Bronchial epithelial cell (primary cell): ENCODE data around the gene STN1. TPM values are rescaled to one million over a fixed set of nuclear protein-coding genes. Genes with fewer than 3 reads are reported as not detected.

Source experiments
- DNase-seq: peaks from one replicate; pipeline ENCODE4 v3.0.0-alpha.2; 2010; ENCODE audit warnings: low read depth
- FAIRE-seq: peaks from 2 replicates; lab custom pipeline; 2011; peaks lifted over from hg19 to GRCh38; lab: Jason Lieb, UNC
- H3K27me3 ChIP-seq: 2 replicates; pipeline ENCODE4 v1.5.1; 2011; ENCODE audit warnings: low read length; ENCODE audit not compliant: control insufficient read depth, insufficient read depth
- H3K36me3 ChIP-seq: 2 replicates; pipeline ENCODE4 v1.5.1; 2011; ENCODE audit warnings: low read length; ENCODE audit not compliant: control insufficient read depth, insufficient read depth
- H3K4me3 ChIP-seq: 2 replicates; pipeline ENCODE4 v1.5.1; 2011; ENCODE audit warnings: mild to moderate bottlenecking, low read depth, low read length, control low read depth
- CTCF ChIP-seq: IDR thresholded peaks from 2 replicates; pipeline ENCODE4 v1.5.1; 2011; ENCODE audit warnings: mild to moderate bottlenecking, moderate library complexity, low read length, control low read depth, inconsistent platforms; ENCODE audit not compliant: insufficient read depth, severe bottlenecking
- total RNA-seq: library from RNA; depleted of rRNA; stranded (reverse); fragments of >200 nt; gene quantifications from 2 replicates; pipeline ENCODE4 v1.2.1, GENCODE V29; 2014

STN1 gene, protein sequence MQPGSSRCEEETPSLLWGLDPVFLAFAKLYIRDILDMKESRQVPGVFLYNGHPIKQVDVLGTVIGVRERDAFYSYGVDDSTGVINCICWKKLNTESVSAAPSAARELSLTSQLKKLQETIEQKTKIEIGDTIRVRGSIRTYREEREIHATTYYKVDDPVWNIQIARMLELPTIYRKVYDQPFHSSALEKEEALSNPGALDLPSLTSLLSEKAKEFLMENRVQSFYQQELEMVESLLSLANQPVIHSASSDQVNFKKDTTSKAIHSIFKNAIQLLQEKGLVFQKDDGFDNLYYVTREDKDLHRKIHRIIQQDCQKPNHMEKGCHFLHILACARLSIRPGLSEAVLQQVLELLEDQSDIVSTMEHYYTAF
- 40.7 and 67.7 TPM in 2 replicates for total RNA-seq

DNA sequence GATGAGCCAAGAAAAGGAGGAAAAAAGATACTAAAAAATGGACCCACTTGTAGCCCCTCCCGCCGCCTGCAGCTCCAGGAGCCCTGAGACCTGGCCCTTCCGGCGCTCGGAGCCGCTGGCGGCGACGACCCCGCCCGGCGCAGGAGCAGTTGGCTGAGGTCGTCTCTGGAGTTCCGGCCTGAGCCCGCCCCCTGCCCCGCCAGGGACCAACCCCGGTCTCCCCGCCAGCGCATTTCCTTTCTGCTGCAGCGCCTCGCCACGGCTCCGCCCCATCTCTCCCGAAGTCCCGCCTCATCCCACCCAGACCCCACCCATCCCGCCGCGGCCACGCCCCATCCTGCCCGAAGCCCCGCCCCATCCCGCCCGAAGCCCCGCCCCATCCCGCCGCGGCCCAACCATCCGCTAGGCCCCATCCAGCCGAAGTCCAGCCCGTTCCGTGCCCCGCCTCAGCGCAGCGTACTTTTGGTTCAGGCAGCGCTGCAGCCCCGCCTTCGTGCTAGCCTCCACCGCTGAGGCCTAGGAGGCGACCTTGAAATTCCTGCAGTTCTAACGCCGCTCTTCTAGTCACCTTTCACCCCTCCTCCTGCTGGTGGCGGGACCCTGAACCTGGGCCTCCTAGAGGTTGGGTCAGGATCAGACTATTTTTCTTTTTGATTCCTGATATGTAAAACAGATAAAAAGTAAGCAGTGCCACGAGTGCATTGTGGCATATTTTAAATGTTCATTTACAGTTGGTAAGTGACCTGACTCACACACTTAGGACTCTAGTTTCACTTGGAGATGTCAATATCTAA, at the start of gene STN1:
Gene STN1 (minus strand): TSS at position 132 of the 794 bp plus-strand sequence. CDS start 590 bp downstream, outside the sequence.
- Histone ChIP-seq H3K4me3 (peak within 1 kb of the TSS; percentile 57), H3K36me3 (peaks cover 1% of the 10 kb centered on the region), H3K27me3 (no peaks in the 10 kb centered on the region)
- DNase-seq = peak; percentile 81
- no peak for FAIRE-seq
- TF ChIP-seq CTCF = no peak

DNA sequence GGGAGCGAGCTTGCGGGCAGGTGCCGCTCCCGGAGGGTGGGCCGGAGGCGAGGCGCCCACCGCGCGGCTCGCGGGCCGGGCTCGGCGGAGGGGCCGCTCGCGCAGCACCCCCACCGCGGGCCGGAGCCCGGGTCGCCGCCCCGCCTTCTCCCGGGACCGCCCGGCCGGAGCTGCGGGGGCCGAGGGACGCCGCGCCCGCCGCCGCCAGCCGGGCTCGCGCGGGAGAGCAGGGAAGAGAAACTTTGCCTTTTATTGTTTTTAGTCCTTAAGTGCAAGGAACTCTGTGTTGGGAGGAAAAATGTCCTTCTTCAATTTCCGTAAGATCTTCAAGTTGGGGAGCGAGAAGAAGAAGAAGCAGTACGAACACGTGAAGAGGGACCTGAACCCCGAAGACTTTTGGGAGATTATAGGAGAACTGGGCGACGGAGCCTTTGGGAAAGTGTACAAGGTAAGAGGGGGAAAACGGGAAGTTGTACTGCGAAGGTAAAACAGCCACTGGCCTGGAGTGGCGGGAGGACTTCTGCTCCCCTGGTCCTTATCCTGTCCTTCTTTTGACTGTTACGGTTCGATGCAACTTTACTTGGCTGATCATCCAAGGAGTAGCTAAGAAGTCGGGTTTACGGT, 49.6 kb upstream of the STN1 start:
- peak overlapping the region; percentile 64 for H3K4me3 ChIP-seq
- no peak for DNase-seq
- no peaks in the 10 kb centered on the region for H3K36me3 ChIP-seq
- FAIRE-seq = no peak
- H3K27me3 ChIP-seq = no peaks in the 10 kb centered on the region
- no peak for TF ChIP-seq CTCF

DNA sequence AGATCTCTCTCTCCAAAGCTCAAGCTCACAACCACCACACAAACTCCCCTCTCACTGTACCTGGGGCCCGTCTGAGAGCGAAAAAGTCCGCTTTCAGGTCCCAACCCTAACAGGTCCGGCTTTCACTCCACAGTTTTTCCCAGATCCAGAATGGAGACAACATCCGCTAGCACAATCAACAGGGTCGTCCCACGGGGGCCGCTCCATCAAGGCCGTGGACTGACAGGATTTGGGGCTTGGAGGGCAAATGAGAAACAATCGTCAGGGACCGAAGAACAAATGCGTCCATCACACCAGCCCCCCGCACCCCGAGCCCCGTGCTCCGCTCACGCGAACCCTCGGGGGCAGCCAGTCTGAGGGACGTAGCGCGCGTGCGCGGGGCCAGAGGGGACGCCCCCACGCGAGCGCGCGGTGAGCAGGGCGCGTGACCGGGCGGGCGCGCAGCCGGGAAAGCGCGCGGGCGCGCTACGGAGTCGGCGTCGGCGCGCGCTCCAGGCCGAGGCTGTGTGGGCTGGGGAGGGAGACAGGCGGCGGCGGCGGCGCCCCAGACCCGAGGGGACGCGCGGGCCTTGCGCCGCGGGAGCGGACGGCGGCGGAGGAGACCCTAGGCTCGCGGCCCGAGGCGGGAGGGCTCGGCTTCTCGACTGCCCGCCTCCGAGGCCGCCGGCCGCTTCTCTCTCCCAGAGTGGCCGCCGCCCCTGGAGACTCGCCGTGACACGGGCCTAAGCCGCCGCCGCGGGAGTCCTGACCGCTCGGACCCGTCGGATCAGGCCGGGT, 48.9 kb upstream of the STN1 start, which contains the start of gene SLK:
Gene SLK (plus strand): TSS at position 470 of the 777 bp plus-strand sequence. CDS start 606 bp downstream, outside the sequence.
- FAIRE-seq (no peak), DNase-seq (peak; percentile 50)
- TF ChIP-seq CTCF = no peak
- Histone ChIP-seq H3K4me3 (peak within 1 kb of the TSS; percentile 64), H3K36me3 (no peaks in the 10 kb centered on the region), H3K27me3 (no peaks in the 10 kb centered on the region)

DNA sequence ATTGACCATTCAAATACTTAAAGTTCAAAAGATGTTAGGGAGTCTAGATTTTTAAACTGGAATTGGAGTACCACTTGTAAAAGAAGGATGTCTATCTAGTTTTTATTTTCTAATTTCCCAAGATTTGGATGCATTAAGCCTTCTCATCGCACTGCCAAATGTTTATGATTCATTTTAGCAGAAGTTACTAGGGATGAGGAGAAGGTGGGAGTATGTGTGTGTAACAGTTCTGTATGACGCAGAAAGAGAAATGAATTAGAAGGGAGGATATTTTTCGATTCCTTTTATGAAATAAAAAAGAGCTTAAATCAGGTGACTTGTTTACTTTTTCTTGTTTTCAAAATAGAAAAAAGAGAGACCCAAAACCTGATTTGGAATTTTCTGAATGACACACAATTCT, 42.1 kb upstream of the STN1 start:
- H3K36me3 ChIP-seq = no peaks in the 10 kb centered on the region
- no peak for FAIRE-seq
- no peak overlapping the region for H3K4me3 ChIP-seq
- TF ChIP-seq CTCF = no peak
- no peak for DNase-seq
- H3K27me3 ChIP-seq = no peaks in the 10 kb centered on the region

DNA sequence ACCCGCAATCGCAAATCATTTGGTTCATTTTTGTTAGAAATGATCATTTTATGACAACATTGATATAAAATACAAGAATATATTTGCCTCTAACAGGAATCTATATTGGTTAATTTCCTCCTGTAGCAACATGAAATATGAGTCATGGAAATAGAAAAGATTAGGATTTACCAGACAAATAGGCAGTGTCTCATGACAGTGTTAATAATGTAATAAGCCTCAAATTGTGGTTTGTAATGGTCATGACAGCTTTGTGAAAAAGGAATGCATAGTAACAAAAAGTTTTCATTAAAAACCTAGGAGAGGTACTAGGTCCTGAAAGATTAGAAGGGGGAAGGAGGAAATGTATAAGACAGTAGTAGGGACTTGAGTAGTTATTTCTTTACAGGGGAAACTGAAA, 41.0 kb upstream of the STN1 start:
- Histone ChIP-seq H3K4me3 (no peak overlapping the region), H3K36me3 (no peaks in the 10 kb centered on the region), H3K27me3 (no peaks in the 10 kb centered on the region)
- DNase-seq (peak; percentile 94), FAIRE-seq (no peak)
- TF ChIP-seq CTCF = no peak
